Endodermal cell (in vitro differentiated cells): ENCODE measurements around the gene THAP8. TPM values are rescaled to one million over a fixed set of nuclear protein-coding genes. Genes with fewer than 3 reads are reported as not detected.

Experiments used
- DNase-seq: peaks from one replicate; pipeline ENCODE4 v3.0.0-alpha.2; 2017
- H3K27ac ChIP-seq: 2 replicates; pipeline ENCODE4 v1.5.1; 2013; ENCODE audit warnings: mild to moderate bottlenecking, low read depth, low read length, moderate library complexity
- H3K27me3 ChIP-seq: 2 replicates; pipeline ENCODE4 v1.6.1; 2013; ENCODE audit warnings: mild to moderate bottlenecking, low read length, moderate library complexity; ENCODE audit not compliant: insufficient read depth, control insufficient read depth, poor library complexity, severe bottlenecking
- H3K36me3 ChIP-seq: 2 replicates; pipeline ENCODE4 v1.7.0; 2013; ENCODE audit warnings: mild to moderate bottlenecking, low read length, moderate library complexity; ENCODE audit not compliant: control insufficient read depth, insufficient read depth
- H3K4me1 ChIP-seq: one replicate; pipeline ENCODE4 v1.7.0; 2013; ENCODE audit warnings: low read length; ENCODE audit not compliant: control insufficient read depth, insufficient read depth
- H3K4me3 ChIP-seq: 2 replicates; pipeline ENCODE4 v1.5.1; 2013; ENCODE audit warnings: mild to moderate bottlenecking, low read length, moderate library complexity
- H3K9ac ChIP-seq: 2 replicates; pipeline ENCODE4 v1.6.1; 2013; ENCODE audit warnings: mild to moderate bottlenecking, low read length, moderate library complexity; ENCODE audit not compliant: poor library complexity, severe bottlenecking; ENCODE audit errors: extremely low read depth
- H3K9me3 ChIP-seq: 2 replicates; pipeline ENCODE4 v1.6.1; 2013; ENCODE audit warnings: mild to moderate bottlenecking, low read length, moderate library complexity; ENCODE audit not compliant: control insufficient read depth
- H3K27ac Mint-ChIP-seq: 2 replicates; pipeline ENCODE4 v1.8.0; 2020; ENCODE audit warnings: mixed read lengths
- H3K27me3 Mint-ChIP-seq: 2 replicates; pipeline ENCODE4 v1.8.0; 2021; ENCODE audit warnings: mild to moderate bottlenecking, mixed read lengths; ENCODE audit not compliant: insufficient read depth
- H3K36me3 Mint-ChIP-seq: 2 replicates; pipeline ENCODE4 v1.8.0; 2020; ENCODE audit warnings: low read depth, mixed read lengths
- H3K4me1 Mint-ChIP-seq: 2 replicates; pipeline ENCODE4 v1.8.0; 2020; ENCODE audit warnings: mixed read lengths
- H3K4me3 Mint-ChIP-seq: 2 replicates; pipeline ENCODE4 v1.8.0; 2020; ENCODE audit warnings: mild to moderate bottlenecking, moderate library complexity, mixed read lengths
- H3K9me3 Mint-ChIP-seq: 2 replicates; pipeline ENCODE4 v1.8.0; 2020; ENCODE audit warnings: mild to moderate bottlenecking, mixed read lengths
- WGBS, 2 experiments: methylation state at CpG; one replicate each; pipeline versions ENCODE4 v1.1.5 to v1.1.7; 2013; ENCODE audit warnings: missing lambda C conversion rate in 2 of 2, mixed read lengths in 1 of 2; ENCODE audit not compliant: insufficient coverage in 1 of 2, insufficient read length in 1 of 2; 5-methylcytosine and 5-hydroxymethylcytosine counted together
- total RNA-seq, 2 donors: library from RNA; stranded (reverse); fragmentation: NEBNext Ultra II Directional in 1 of 2; extraction: Animal tissue kit (Norgen Biotek cat#: 25700) in 1 of 2; gene quantifications; 2 replicates in 1 of 2; 3 replicates in 1 of 2; pipeline ENCODE4 v1.2.1, GENCODE V29; 2021
- TF ChIP-seq, protein P1 (sequence below): fragments of 200-600 bp; sonication (generic); conservative IDR thresholded peaks from 2 replicates; pipeline ENCODE4 v1.5.0; 2021; ENCODE audit warnings: antibody characterized with exemption, mild to moderate bottlenecking

The THAP8 gene
- total RNA-seq, 2 donors from 2014 or later, result 6.7 to 8.9 TPM

DNA sequence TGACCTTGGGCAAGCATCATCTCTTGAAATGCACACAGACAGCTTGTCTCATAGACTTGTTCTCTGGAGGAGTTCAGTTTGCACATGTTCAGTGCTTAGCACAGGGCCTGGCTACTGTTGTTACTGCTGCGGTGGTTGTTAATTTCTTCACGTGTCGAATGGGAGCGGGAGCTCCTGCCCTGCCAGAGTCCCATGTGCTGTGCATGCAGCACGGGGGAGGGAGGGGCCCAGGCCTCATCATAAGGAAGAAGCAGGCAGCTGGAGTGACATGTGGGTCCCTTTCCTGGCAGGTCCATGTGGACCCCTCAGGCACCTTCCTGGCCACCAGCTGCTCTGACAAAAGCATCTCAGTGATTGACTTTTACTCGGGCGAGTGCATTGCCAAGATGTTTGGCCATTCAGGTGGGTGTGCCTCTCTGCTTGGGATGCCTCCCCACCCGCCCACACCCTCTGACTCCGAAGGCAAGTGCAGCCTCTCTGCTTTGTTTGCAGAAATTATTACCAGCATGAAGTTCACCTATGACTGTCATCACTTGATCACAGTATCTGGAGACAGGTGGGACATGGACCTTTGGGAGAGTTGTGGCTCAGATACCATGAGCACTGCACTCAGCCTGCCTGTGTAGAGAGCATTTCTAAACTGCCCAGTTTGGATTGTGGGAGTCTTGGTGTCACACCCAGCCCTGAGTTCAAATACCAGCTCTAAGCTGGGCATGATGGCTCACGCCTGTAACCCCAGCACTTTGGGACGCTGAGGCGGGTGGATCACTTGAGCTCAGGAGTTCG is 37.0 kb upstream of the THAP8 start:
- H3K27me3 Mint-ChIP-seq, result no peaks in the 10 kb centered on the region

DNA sequence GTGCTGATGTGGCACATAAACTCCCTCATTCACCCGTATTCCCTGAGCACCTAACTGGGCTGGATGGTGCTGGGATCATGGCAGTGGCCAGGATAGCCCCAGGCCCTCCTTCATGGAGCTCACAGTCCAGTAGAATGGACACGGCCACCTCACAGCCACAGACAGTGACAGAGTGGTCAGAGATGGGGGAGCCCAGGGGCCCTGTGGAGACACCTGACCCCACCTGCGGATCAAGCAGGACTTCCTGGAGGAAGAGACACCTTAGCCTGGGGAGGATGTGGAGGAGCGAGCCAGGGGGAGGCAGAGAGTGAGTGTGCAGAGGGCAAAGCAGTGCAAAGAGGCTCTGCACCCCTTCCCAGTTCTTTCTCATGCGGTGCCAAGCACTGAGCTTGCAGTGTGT is 35.8 kb upstream of the THAP8 start:
- H3K36me3 ChIP-seq, result peaks cover 55% of the 10 kb centered on the region
- no peak overlapping the region for H3K4me3 Mint-ChIP-seq
- no peak for DNase-seq
- H3K4me1 Mint-ChIP-seq, result no peaks in the 10 kb centered on the region
- H3K4me3 ChIP-seq, result no peak overlapping the region
- no peaks in the 10 kb centered on the region for H3K9me3 ChIP-seq
- TF ChIP-seq, protein P1, sequence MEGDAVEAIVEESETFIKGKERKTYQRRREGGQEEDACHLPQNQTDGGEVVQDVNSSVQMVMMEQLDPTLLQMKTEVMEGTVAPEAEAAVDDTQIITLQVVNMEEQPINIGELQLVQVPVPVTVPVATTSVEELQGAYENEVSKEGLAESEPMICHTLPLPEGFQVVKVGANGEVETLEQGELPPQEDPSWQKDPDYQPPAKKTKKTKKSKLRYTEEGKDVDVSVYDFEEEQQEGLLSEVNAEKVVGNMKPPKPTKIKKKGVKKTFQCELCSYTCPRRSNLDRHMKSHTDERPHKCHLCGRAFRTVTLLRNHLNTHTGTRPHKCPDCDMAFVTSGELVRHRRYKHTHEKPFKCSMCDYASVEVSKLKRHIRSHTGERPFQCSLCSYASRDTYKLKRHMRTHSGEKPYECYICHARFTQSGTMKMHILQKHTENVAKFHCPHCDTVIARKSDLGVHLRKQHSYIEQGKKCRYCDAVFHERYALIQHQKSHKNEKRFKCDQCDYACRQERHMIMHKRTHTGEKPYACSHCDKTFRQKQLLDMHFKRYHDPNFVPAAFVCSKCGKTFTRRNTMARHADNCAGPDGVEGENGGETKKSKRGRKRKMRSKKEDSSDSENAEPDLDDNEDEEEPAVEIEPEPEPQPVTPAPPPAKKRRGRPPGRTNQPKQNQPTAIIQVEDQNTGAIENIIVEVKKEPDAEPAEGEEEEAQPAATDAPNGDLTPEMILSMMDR, result no peak
- no peak overlapping the region for H3K27ac ChIP-seq
- no peaks in the 10 kb centered on the region for H3K27me3 ChIP-seq
- no peaks in the 10 kb centered on the region for H3K4me1 ChIP-seq
- H3K9ac ChIP-seq, result no peak overlapping the region
- no peaks in the 10 kb centered on the region for H3K27me3 Mint-ChIP-seq
- 96 to 98% methylated on average over 3 to 5 of the region's 5 CpGs for WGBS, 2 experiments
- no peak overlapping the region for H3K27ac Mint-ChIP-seq
- peaks cover 59% of the 10 kb centered on the region for H3K36me3 Mint-ChIP-seq
- H3K9me3 Mint-ChIP-seq, result no peaks in the 10 kb centered on the region

More for the DNA sequence above, 37.0 kb upstream of the THAP8 start:
- DNase-seq, result no peak
- Histone ChIP-seq H3K9me3 (no peaks in the 10 kb centered on the region), H3K36me3 (peaks cover 55% of the 10 kb centered on the region), H3K4me3 (no peak overlapping the region), H3K4me1 (no peaks in the 10 kb centered on the region), H3K27me3 (no peaks in the 10 kb centered on the region), H3K27ac (no peak overlapping the region), H3K9ac (no peak overlapping the region)
- Mint-ChIP-seq H3K9me3 (no peaks in the 10 kb centered on the region), H3K27ac (no peak overlapping the region), H3K4me3 (no peak overlapping the region), H3K36me3 (peaks cover 53% of the 10 kb centered on the region), H3K4me1 (no peaks in the 10 kb centered on the region)
- TF ChIP-seq, protein P1, result no peak
- WGBS, 2 experiments, result 85 to 86% methylated on average over 11 to 12 of the region's 13 CpGs

DNA sequence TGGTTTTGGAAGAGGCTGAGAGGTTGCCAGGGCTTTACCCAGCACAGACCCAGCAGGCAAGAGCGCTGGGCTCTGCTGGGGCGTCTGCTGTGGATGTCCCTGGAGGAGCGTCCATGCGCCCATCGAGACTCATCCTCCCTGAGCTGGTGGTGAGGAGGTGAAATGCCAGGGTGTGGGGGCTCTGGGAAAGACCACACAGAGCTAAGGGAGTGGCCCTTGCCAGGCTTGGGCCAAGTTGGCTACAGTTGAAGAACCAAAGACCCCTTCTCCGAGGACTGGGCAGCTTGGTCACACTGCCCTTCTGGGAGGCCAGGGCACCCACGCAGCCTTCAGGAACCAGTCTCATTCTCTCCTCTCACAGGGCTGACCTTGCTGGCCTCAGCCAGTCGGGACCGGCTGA is 32.2 kb upstream of the THAP8 start:
- Mint-ChIP-seq H3K4me1 (no peaks in the 10 kb centered on the region), H3K27ac (no peak overlapping the region), H3K27me3 (no peaks in the 10 kb centered on the region), H3K36me3 (peaks cover 69% of the 10 kb centered on the region), H3K4me3 (no peak overlapping the region), H3K9me3 (no peaks in the 10 kb centered on the region)
- Histone ChIP-seq H3K4me3 (no peak overlapping the region), H3K27me3 (no peaks in the 10 kb centered on the region), H3K36me3 (peaks cover 63% of the 10 kb centered on the region), H3K9me3 (no peaks in the 10 kb centered on the region), H3K4me1 (no peaks in the 10 kb centered on the region), H3K27ac (no peak overlapping the region), H3K9ac (no peak overlapping the region)
- DNase-seq, result no peak
- TF ChIP-seq, protein P1, result no peak
- 96 to 100% methylated on average over 8 to 9 of the region's 9 CpGs for WGBS, 2 experiments
